Heart left ventricle (tissue), 16 donors: ENCODE data around the gene HOXC10. TPM values are rescaled to one million over a fixed set of nuclear protein-coding genes. Genes with fewer than 3 reads are reported as not detected.
A peak's percentile ranks its signal among the peaks of the same experiment; 100 is the strongest.

Source experiments
- ATAC-seq, 4 donors: fragments of 200-7000 bp; cut with Tn5 transposase; one replicate each; pipeline ENCODE4 v1.9.1; 2020 to 2022; ENCODE audit warnings: moderate library complexity in 4 of 4, mild to moderate bottlenecking in 3 of 4, moderate number of reproducible peaks in 1 of 4
- DNase-seq, 5 donors: peaks; one replicate each; pipeline ENCODE4 v3.0.0-alpha.2; 2020
- H3K27ac ChIP-seq, 12 donors: fragments of 200-600 bp; sonication (generic) in 4 of 12; one replicate each; pipeline versions ENCODE4 v1.5.0 to v1.8.0; 2016 to 2022; ENCODE audit warnings: mild to moderate bottlenecking in 2 of 12
- H3K27me3 ChIP-seq, 9 donors: fragments of 200-600 bp; sonication (generic) in 2 of 9; one replicate each; pipeline versions ENCODE4 v1.5.1 to v1.8.0; 2016 to 2022; ENCODE audit warnings: mild to moderate bottlenecking in 3 of 9
- H3K36me3 ChIP-seq, 9 donors: fragments of 200-600 bp; sonication (generic) in 2 of 9; one replicate each; pipeline versions ENCODE4 v1.5.0 to v1.8.0; 2018 to 2022; ENCODE audit warnings: mild to moderate bottlenecking in 2 of 9
- H3K4me1 ChIP-seq, 12 donors: fragments of 200-600 bp; sonication (generic) in 4 of 12; one replicate each; pipeline versions ENCODE4 v1.5.0 to v1.8.0; 2016 to 2022; ENCODE audit warnings: mild to moderate bottlenecking in 3 of 12
- H3K4me3 ChIP-seq, 12 donors: fragments of 200-600 bp; sonication (generic) in 4 of 12; one replicate each; pipeline versions ENCODE4 v1.5.0 to v1.8.0; 2017 to 2022; ENCODE audit warnings: mild to moderate bottlenecking in 9 of 12, moderate library complexity in 4 of 12
- H3K9me3 ChIP-seq, 12 donors: fragments of 200-600 bp; sonication (generic) in 4 of 12; one replicate each; pipeline versions ENCODE4 v1.5.0 to v1.8.0; 2016 to 2022; ENCODE audit warnings: mild to moderate bottlenecking in 1 of 12
- CTCF ChIP-seq, 12 donors: fragments of 200-600 bp; sonication (generic) in 4 of 12; IDR thresholded peaks; one replicate each; pipeline versions ENCODE4 v1.5.0 to v1.8.0; 2018 to 2022; ENCODE audit warnings: antibody characterized with exemption in 12 of 12, mild to moderate bottlenecking in 5 of 12
- POLR2A ChIP-seq, 2 donors: fragments of 450-650 bp; IDR thresholded peaks; one replicate each; pipeline ENCODE4 v1.6.1; 2017; ENCODE audit warnings: antibody characterized with exemption in 2 of 2, mild to moderate bottlenecking in 2 of 2, moderate library complexity in 2 of 2
- WGBS, 4 donors: extraction: QIAGEN DNeasy Blood & Tissue Kit in 2 of 4; methylation state at CpG; one replicate each; pipeline versions ENCODE4 v1.1.5 to v1.1.7; 2013 to 2018; 5-methylcytosine and 5-hydroxymethylcytosine counted together
- intact Hi-C, 10 donors: fragments of 100-400 bp; cut with DNase I; formaldehyde crosslinking; loops; one replicate each; pipeline versions ENCODE4 v1.11.1 to v1.14.2; 2022
- polyA plus RNA-seq, 2 donors: library from polyadenylated mRNA; stranded (reverse); fragments of 200-250 nt; gene quantifications; one replicate each; pipeline ENCODE4 v1.2.3, GENCODE V29; 2013
- total RNA-seq, 9 donors: library from RNA; depleted of rRNA in 2 of 9; stranded (reverse); fragments of >200 nt in 2 of 9; fragmentation: NEBNext Ultra II Directional in 3 of 9; extraction: Animal tissue kit (Norgen Biotek cat#: 25700) in 3 of 9; gene quantifications; one replicate each; pipeline versions ENCODE4 v1.1.0 to v1.2.4, GENCODE V29; 2016 to 2023
- donor health status: ischemic (EF 13 %, LVEDD 7.1; RV severe dilation, severe dysfunction).
- donor health status: healthy with polysubstance abuse.
- donor health status: DM: no; HTN: yes; CAD: no.
- donor health status: DM: no; HTN: no; CAD: no.
- donor health status: ischemic (EF 25% LVEDD 6.9; RV normal size, moderate dysfunction).
- donor health status: ischemic (EF 25% LVEDD 5.7; RV mildly dilated, moderate dysfunction).
- donor health status: healthy.
- donor health status: DM: yes; HTN: yes; CAD: no.
- donor health status: ischemic (EF 35%, LVEDD 5.7; RV mildly dilated, moderate dysfunction).
- donor health status: nonischemic (EF 11% LVEDD 7.7; RV severe dilation, severe dysfunction).
- donor health status: DM: yes; HTN: yes; CAD: no.
- donor health status: PGD.
- donor health status: ischemic (EF 29% LVEDD 5.4; RV normal size, mild dysfunction).
- donor health status: nonischemic (EF 23%, LVEDD 6.1; RV moderate dilation, normal function).

HOXC10 gene
- total and polyA plus RNA-seq, 11 donors, result not detected

- TF ChIP-seq CTCF (IDR thresholded peaks at IDR 0.05), result peak in 4 of 12 donors; percentile 16 to 30 (median 26)
- TF ChIP-seq POLR2A (IDR thresholded peaks at IDR 0.05), result no peak
- H3K4me3 ChIP-seq, result no peak overlapping the region
- 5% methylated on average over 28 of the region's 28 CpGs for WGBS, 4 donors
- peaks cover 74 to 100% (median 97%) of the 10 kb centered on the region in 9 donors for H3K27me3 ChIP-seq
- peaks cover 0 to 35% (median 19%) of the 10 kb centered on the region in 12 donors for H3K4me1 ChIP-seq
- intact Hi-C loops, result loop anchor here in 1 of 10 donors (5.0 kb wide), 1 partner anchor 212 kb away; no protein-coding TSS in a partner anchor
- no peak for ATAC-seq
- no peaks in the 10 kb centered on the region for H3K36me3 ChIP-seq
- H3K27ac ChIP-seq, result no peak overlapping the region
- peak in 1 of 5 donors; percentile 24 for DNase-seq
- H3K9me3 ChIP-seq, result no peaks in the 10 kb centered on the region
Measured at GRCh38 chr12:53989227-53990113, 4.5 kb downstream of the HOXC10 start.

- 4 to 8% (median 6%) methylated on average over 26 to 27 of the region's 27 CpGs for WGBS, 4 donors
- no peak overlapping the region for H3K27ac ChIP-seq
- ATAC-seq (no peak), DNase-seq (peak in 1 of 5 donors; percentile 10)
- H3K4me1 ChIP-seq, result peaks cover 0 to 37% (median 24%) of the 10 kb centered on the region in 12 donors
- H3K27me3 ChIP-seq, result peaks cover 78 to 100% (median 99%) of the 10 kb centered on the region in 9 donors
- intact Hi-C loops, result no loop called here
- H3K9me3 ChIP-seq, result no peaks in the 10 kb centered on the region
- H3K4me3 ChIP-seq, result no peak overlapping the region
- H3K36me3 ChIP-seq, result no peaks in the 10 kb centered on the region
- no peak for TF ChIP-seq POLR2A (IDR thresholded peaks at IDR 0.05)
- TF ChIP-seq CTCF (IDR thresholded peaks at IDR 0.05), result no peak
Measured at GRCh38 chr12:53990311-53991076, 5.5 kb downstream of the HOXC10 start.

- TF ChIP-seq CTCF (IDR thresholded peaks at IDR 0.05) (no peak), POLR2A (IDR thresholded peaks at IDR 0.05) (no peak)
- no peak for ATAC-seq
- no peaks in the 10 kb centered on the region for H3K9me3 ChIP-seq
- no peak overlapping the region for H3K27ac ChIP-seq
- H3K4me3 ChIP-seq, result no peak overlapping the region
- WGBS, 4 donors, result 1 to 3% (median 3%) methylated on average over 6 to 8 of the region's 8 CpGs
- no peak for DNase-seq
- H3K4me1 ChIP-seq, result peaks cover 0 to 37% (median 23%) of the 10 kb centered on the region in 12 donors
- H3K36me3 ChIP-seq, result no peaks in the 10 kb centered on the region
- intact Hi-C loops, result no loop called here
- H3K27me3 ChIP-seq, result peaks cover 77 to 100% (median 99%) of the 10 kb centered on the region in 9 donors
Measured at GRCh38 chr12:53991077-53991460, 6.1 kb downstream of the HOXC10 start.

- 18 to 26% (median 24%) methylated on average over 7 of the region's 7 CpGs for WGBS, 4 donors
- Histone ChIP-seq H3K4me1 (peaks cover 0 to 40% (median 22%) of the 10 kb centered on the region in 12 donors), H3K4me3 (no peak overlapping the region), H3K27ac (no peak overlapping the region), H3K9me3 (no peaks in the 10 kb centered on the region), H3K27me3 (peaks cover 80 to 100% (median 99%) of the 10 kb centered on the region in 9 donors), H3K36me3 (no peaks in the 10 kb centered on the region)
- TF ChIP-seq CTCF (IDR thresholded peaks at IDR 0.05) (no peak), POLR2A (IDR thresholded peaks at IDR 0.05) (no peak)
- intact Hi-C loops, result no loop called here
- no peak for ATAC-seq
- DNase-seq, result no peak
Measured at GRCh38 chr12:53992377-53992889, 7.5 kb downstream of the HOXC10 start.
